AG04449 (cell line): Measurements from ENCODE around the gene DDX27.
A peak's percentile ranks its signal among the peaks of the same experiment; 100 is the strongest.

Source experiments
- CTCF ChIA-PET: fragments of 350-600 bp; formaldehyde crosslinking; extraction: SDS; loops from one replicate; lab custom pipeline; 2021; ENCODE audit warnings: antibody characterized with exemption; lab: Yijun Ruan, JAX
- POLR2A ChIA-PET: fragments of 400-600, 350-600 bp; formaldehyde crosslinking; extraction: SDS; loops from one replicate; lab custom pipeline; 2020; ENCODE audit warnings: antibody characterized with exemption, inconsistent platforms; lab: Yijun Ruan, JAX
- DNase-seq: peaks from one replicate; pipeline ENCODE4 v3.0.0-alpha.2; 2010; ENCODE audit warnings: low read depth, low spot score
- H3K4me3 ChIP-seq: 2 replicates; pipeline ENCODE4 v1.5.1; 2011; ENCODE audit warnings: low read depth, mild to moderate bottlenecking, control low read depth, low read length
- CTCF ChIP-seq: IDR thresholded peaks from one replicate; pipeline ENCODE4 v1.5.1; 2011; ENCODE audit warnings: mild to moderate bottlenecking, moderate library complexity, low read length, control low read depth, inconsistent platforms; ENCODE audit not compliant: insufficient read depth; ENCODE audit errors: missing control alignments

The DDX27 gene

GRCh38 chr20:49283176-49283702 is 64.0 kb downstream of the DDX27 start:
- POLR2A ChIA-PET, result interaction anchor here (1.4 to 5.6 kb wide), 2 partner anchors 8 to 20 kb away, joined by 4 to 37 read pairs; no protein-coding TSS in a partner anchor
- H3K4me3 ChIP-seq, result peak overlapping the region; percentile 7; the same call in 1 of the 2 replicates
- CTCF ChIA-PET, result interaction anchor here (1.2 to 1.7 kb wide), 2 partner anchors 12 to 37 kb away, joined by 3 to 4 read pairs; no protein-coding TSS in a partner anchor
- DNase-seq, result no peak
- no peak for TF ChIP-seq CTCF

GRCh38 chr20:49283703-49284625 is 64.7 kb downstream of the DDX27 start:
- POLR2A ChIA-PET, result interaction anchor here (1.4 kb wide), 1 partner anchor 19 kb away, joined by 4 read pairs; no protein-coding TSS in a partner anchor
- no peak for TF ChIP-seq CTCF
- H3K4me3 ChIP-seq, result no peak overlapping the region
- no peak for DNase-seq
- CTCF ChIA-PET, result interaction anchor here (1.2 to 1.7 kb wide), 2 partner anchors 11 to 37 kb away, joined by 3 to 4 read pairs; no protein-coding TSS in a partner anchor

DNA sequence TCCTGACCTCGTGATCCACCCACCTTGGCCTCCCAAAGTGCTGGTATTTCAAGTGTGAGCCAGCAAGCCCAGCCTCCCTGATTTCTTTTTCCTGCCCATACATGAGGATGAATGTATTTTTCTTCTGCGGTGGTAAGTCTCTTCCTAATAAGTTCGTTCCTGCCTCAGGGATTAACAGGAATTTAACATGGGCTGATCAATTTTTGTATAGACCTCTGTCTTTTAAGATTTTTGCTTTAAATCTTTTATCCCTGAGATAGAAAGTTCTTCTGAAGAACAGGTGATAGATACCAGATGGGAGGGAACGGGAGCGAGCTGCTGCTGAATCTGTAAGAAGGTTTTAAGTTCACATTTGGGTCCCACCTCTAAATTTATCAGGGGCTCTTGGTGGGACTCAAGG is 65.6 kb downstream of the DDX27 start:
- CTCF ChIA-PET, result no interaction called here
- POLR2A ChIA-PET, result no interaction called here
- no peak for DNase-seq
- no peak for TF ChIP-seq CTCF
- no peak overlapping the region for H3K4me3 ChIP-seq

GRCh38 chr20:49285233-49285668 is 66.0 kb downstream of the DDX27 start:
- TF ChIP-seq CTCF, result no peak
- H3K4me3 ChIP-seq, result no peak overlapping the region
- no peak for DNase-seq
- ChIA-PET POLR2A (no interaction called here), CTCF (no interaction called here)

GRCh38 chr20:49285813-49286494 is 66.7 kb downstream of the DDX27 start:
- POLR2A ChIA-PET, result no interaction called here

More at GRCh38 chr20:49285813-49286494, 66.7 kb downstream of the DDX27 start:
- CTCF ChIA-PET, result no interaction called here
- DNase-seq, result no peak
- TF ChIP-seq CTCF, result no peak
- H3K4me3 ChIP-seq, result no peak overlapping the region
